ENCODE results near the gene CENPT. TPM values are rescaled to one million over a fixed set of nuclear protein-coding genes. Genes with fewer than 3 reads are reported as not detected.

Gene CENPT
- polyA plus RNA-seq, 6 donors from 2014 or later, result 7.6 to 15.1 (median 9.2) TPM

- ATAC-seq (ENCODE audit: low read depth in 2 of 2) (no peak), DNase-seq (no peak)
- Mint-ChIP-seq H3K9me3 (no peaks in the 10 kb centered on the region), H3K27me3 (no peaks in the 10 kb centered on the region), H3K36me3 (peaks cover 0 to 5% of the 10 kb centered on the region in 2 donors), H3K4me1 (peaks cover 29 to 59% (median 50%) of the 10 kb centered on the region in 3 donors), H3K4me3 (peak overlapping the region; percentile 71 to 97 (median 94)), H3K27ac (peak overlapping the region in 5 of 6 donors; percentile 54 to 98 (median 92))
These were observed 41.6 kb downstream of the CENPT start for GRCh38 chr16:67805718-67806427.

- ATAC-seq (ENCODE audit: low read depth in 2 of 2), result no peak
- Mint-ChIP-seq H3K36me3 (peaks cover 0 to 5% of the 10 kb centered on the region in 2 donors), H3K4me1 (peaks cover 37 to 68% (median 59%) of the 10 kb centered on the region in 3 donors), H3K27me3 (no peaks in the 10 kb centered on the region), H3K9me3 (no peaks in the 10 kb centered on the region), H3K27ac (peak overlapping the region; percentile 92 to 99 (median 98)), H3K4me3 (peak overlapping the region; percentile 71 to 97 (median 94))
- DNase-seq, result no peak
These were observed 42.5 kb downstream of the CENPT start for GRCh38 chr16:67804853-67805542.

GRCh38 chr16:67803894-67804293 is 43.6 kb downstream of the CENPT start:
- peak overlapping the region; percentile 71 to 95 (median 92) for H3K4me3 Mint-ChIP-seq
- H3K4me1 Mint-ChIP-seq, result peaks cover 43 to 77% (median 69%) of the 10 kb centered on the region in 3 donors
- no peaks in the 10 kb centered on the region for H3K27me3 Mint-ChIP-seq
- H3K9me3 Mint-ChIP-seq, result no peaks in the 10 kb centered on the region
- ATAC-seq (ENCODE audit: low read depth in 2 of 2) (peak; percentile 33 to 42), DNase-seq (peak; percentile 85)
- H3K36me3 Mint-ChIP-seq, result peaks cover 5 to 7% of the 10 kb centered on the region in 2 donors
- peak overlapping the region; percentile 92 to 99 (median 98) for H3K27ac Mint-ChIP-seq

- DNase-seq (peak; percentile 84), ATAC-seq (ENCODE audit: low read depth in 2 of 2) (peak; percentile 30)
- Mint-ChIP-seq H3K36me3 (peaks cover 5 to 7% of the 10 kb centered on the region in 2 donors), H3K4me1 (peaks cover 45 to 85% (median 82%) of the 10 kb centered on the region in 3 donors), H3K27me3 (no peaks in the 10 kb centered on the region), H3K27ac (peak overlapping the region; percentile 79 to 98 (median 96)), H3K4me3 (peak overlapping the region; percentile 60 to 95 (median 82)), H3K9me3 (no peaks in the 10 kb centered on the region)
These were observed 45.6 kb downstream of the CENPT start for GRCh38 chr16:67801883-67802282.

- Mint-ChIP-seq H3K27ac (peak overlapping the region in 5 of 6 donors; percentile 79 to 98 (median 96)), H3K9me3 (no peaks in the 10 kb centered on the region), H3K4me3 (peak overlapping the region; percentile 27 to 95 (median 82)), H3K4me1 (peaks cover 51 to 91% (median 86%) of the 10 kb centered on the region in 3 donors), H3K36me3 (peaks cover 5 to 7% of the 10 kb centered on the region in 2 donors), H3K27me3 (no peaks in the 10 kb centered on the region)
- no peak for DNase-seq
- no peak for ATAC-seq (ENCODE audit: low read depth in 2 of 2)
These were observed 46.3 kb downstream of the CENPT start for GRCh38 chr16:67801241-67801640.

GRCh38 chr16:67800338-67800926 is 47.1 kb downstream of the CENPT start:
- peaks cover 5 to 7% of the 10 kb centered on the region in 2 donors for H3K36me3 Mint-ChIP-seq
- peak overlapping the region in 3 of 6 donors; percentile 79 to 98 (median 96) for H3K27ac Mint-ChIP-seq
- H3K9me3 Mint-ChIP-seq, result no peaks in the 10 kb centered on the region
- no peak for ATAC-seq (ENCODE audit: low read depth in 2 of 2)
- H3K27me3 Mint-ChIP-seq, result no peaks in the 10 kb centered on the region
- H3K4me1 Mint-ChIP-seq, result peaks cover 48 to 85% (median 82%) of the 10 kb centered on the region in 3 donors
- peak overlapping the region in 5 of 8 donors; percentile 10 to 95 (median 53) for H3K4me3 Mint-ChIP-seq
- no peak for DNase-seq

GRCh38 chr16:67796099-67796718 is 51.3 kb downstream of the CENPT start:
- ATAC-seq (ENCODE audit: low read depth in 2 of 2) (no peak), DNase-seq (no peak)
- peak overlapping the region in 3 of 6 donors; percentile 20 to 56 (median 46) for H3K27ac Mint-ChIP-seq
- peaks cover 0 to 7% of the 10 kb centered on the region in 2 donors for H3K36me3 Mint-ChIP-seq
- no peak overlapping the region for H3K4me3 Mint-ChIP-seq
- peaks cover 34 to 51% (median 48%) of the 10 kb centered on the region in 3 donors for H3K4me1 Mint-ChIP-seq
- no peaks in the 10 kb centered on the region for H3K9me3 Mint-ChIP-seq
- no peaks in the 10 kb centered on the region for H3K27me3 Mint-ChIP-seq

GRCh38 chr16:67790071-67790470 is 57.4 kb downstream of the CENPT start:
- H3K4me1 Mint-ChIP-seq, result peaks cover 23 to 31% (median 29%) of the 10 kb centered on the region in 3 donors

GRCh38 chr16:67786491-67786890 is 61.0 kb downstream of the CENPT start:
- H3K4me1 Mint-ChIP-seq, result peaks cover 27 to 40% (median 33%) of the 10 kb centered on the region in 3 donors
- no peaks in the 10 kb centered on the region for H3K9me3 Mint-ChIP-seq
- DNase-seq, result no peak
- peak overlapping the region in 3 of 8 donors; percentile 12 to 72 (median 12) for H3K4me3 Mint-ChIP-seq
- no peaks in the 10 kb centered on the region for H3K36me3 Mint-ChIP-seq
- no peak for ATAC-seq (ENCODE audit: low read depth in 2 of 2)
- H3K27me3 Mint-ChIP-seq, result no peaks in the 10 kb centered on the region
- H3K27ac Mint-ChIP-seq, result peak overlapping the region in 3 of 6 donors; percentile 17 to 61 (median 54)

More at GRCh38 chr16:67790071-67790470, 57.4 kb downstream of the CENPT start:
- Mint-ChIP-seq H3K36me3 (no peaks in the 10 kb centered on the region), H3K27ac (peak overlapping the region in 4 of 6 donors; percentile 39 to 71 (median 54)), H3K27me3 (no peaks in the 10 kb centered on the region), H3K4me3 (peak overlapping the region in 1 of 8 donors; percentile 30), H3K9me3 (no peaks in the 10 kb centered on the region)
- DNase-seq (no peak), ATAC-seq (ENCODE audit: low read depth in 2 of 2) (peak; percentile 41 to 49)

- no peak for DNase-seq
- peak overlapping the region in 2 of 6 donors; percentile 24 to 61 for H3K27ac Mint-ChIP-seq
These were observed 64.2 kb downstream of the CENPT start for GRCh38 chr16:67783353-67783725.

GRCh38 chr16:67782567-67783352 is 64.7 kb downstream of the CENPT start:
- DNase-seq (no peak), ATAC-seq (ENCODE audit: low read depth in 2 of 2) (no peak)
- Mint-ChIP-seq H3K9me3 (no peaks in the 10 kb centered on the region), H3K36me3 (no peaks in the 10 kb centered on the region), H3K27me3 (no peaks in the 10 kb centered on the region), H3K4me3 (no peak overlapping the region), H3K27ac (peak overlapping the region in 2 of 6 donors; percentile 15 to 33), H3K4me1 (peaks cover 34 to 48% (median 42%) of the 10 kb centered on the region in 3 donors)

More at GRCh38 chr16:67783353-67783725, 64.2 kb downstream of the CENPT start:
- H3K27me3 Mint-ChIP-seq, result no peaks in the 10 kb centered on the region
- peaks cover 34 to 47% (median 42%) of the 10 kb centered on the region in 3 donors for H3K4me1 Mint-ChIP-seq
- no peak for ATAC-seq (ENCODE audit: low read depth in 2 of 2)
- H3K36me3 Mint-ChIP-seq, result no peaks in the 10 kb centered on the region
- no peaks in the 10 kb centered on the region for H3K9me3 Mint-ChIP-seq
- H3K4me3 Mint-ChIP-seq, result no peak overlapping the region

GRCh38 chr16:67781565-67781921 is 66.0 kb downstream of the CENPT start:
- H3K36me3 Mint-ChIP-seq, result no peaks in the 10 kb centered on the region
- H3K4me3 Mint-ChIP-seq, result peak overlapping the region in 1 of 8 donors; percentile 57
- H3K27me3 Mint-ChIP-seq, result no peaks in the 10 kb centered on the region
- peak; percentile 35 to 45 for ATAC-seq (ENCODE audit: low read depth in 2 of 2)
- peak overlapping the region in 5 of 6 donors; percentile 56 to 81 (median 69) for H3K27ac Mint-ChIP-seq
- no peak for DNase-seq
- H3K9me3 Mint-ChIP-seq, result no peaks in the 10 kb centered on the region
- peaks cover 28 to 48% (median 33%) of the 10 kb centered on the region in 3 donors for H3K4me1 Mint-ChIP-seq
